Left lobe of liver (tissue), 2 donors: Measurements from ENCODE around the gene MC5R. TPM values are rescaled to one million over a fixed set of nuclear protein-coding genes. Genes with fewer than 3 reads are reported as not detected.

Experiments used
- ATAC-seq: fragments of 200-7000 bp; cut with Tn5 transposase; one replicate; pipeline ENCODE4 v1.9.1; 2020; ENCODE audit warnings: mild to moderate bottlenecking, moderate library complexity
- DNase-seq: peaks from one replicate; pipeline ENCODE4 v3.0.0-alpha.2; 2020; ENCODE audit warnings: low spot score
- total RNA-seq: library from RNA; stranded (reverse); gene quantifications from one replicate; pipeline ENCODE4 v1.2.1, GENCODE V29; 2021
- donor health status: DM: no; HTN: no; CAD: no; lungs with moderate emphysema.
- donor health status: DM: no; HTN: yes; CAD: no.

MC5R gene
- not detected for total RNA-seq

DNA sequence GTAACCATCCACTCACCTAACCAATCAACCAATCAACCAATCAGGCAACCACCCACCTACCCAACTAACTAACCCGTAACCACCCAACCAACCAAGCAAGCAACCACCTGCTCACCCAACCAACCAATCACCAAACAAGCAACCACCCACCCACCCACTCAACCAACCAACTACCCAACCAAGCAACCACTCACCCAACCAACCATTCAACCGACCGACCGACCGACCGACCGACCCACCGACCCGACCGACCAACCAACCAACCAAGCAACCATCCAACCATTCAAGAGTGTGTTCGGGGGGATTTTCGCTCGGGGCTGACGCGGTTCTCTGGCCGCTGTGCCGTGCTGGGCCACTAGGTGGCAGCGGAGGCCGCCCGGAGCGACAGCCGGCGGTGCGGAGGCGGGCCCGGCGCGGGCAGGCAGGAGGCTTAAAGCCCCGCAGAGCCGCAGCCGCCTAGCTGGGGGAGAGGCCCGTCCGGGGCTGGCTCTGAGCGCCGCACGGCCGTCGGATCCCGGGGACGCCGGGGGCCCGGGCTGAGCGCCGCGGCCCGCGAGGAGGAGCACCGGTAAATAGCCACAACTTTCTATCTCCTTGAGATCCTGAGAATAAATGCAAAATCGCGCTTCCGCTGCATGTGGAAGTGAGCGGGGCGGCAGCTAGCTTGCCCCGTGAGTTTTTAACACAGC lies at the start of gene MC5R:
MC5R (plus strand) TSS at position 443 of the 689 bp plus-strand sequence. CDS start 1,617 bp downstream, outside the sequence.
- DNase-seq = peak; percentile 68
- ATAC-seq = peak; percentile 99

DNA sequence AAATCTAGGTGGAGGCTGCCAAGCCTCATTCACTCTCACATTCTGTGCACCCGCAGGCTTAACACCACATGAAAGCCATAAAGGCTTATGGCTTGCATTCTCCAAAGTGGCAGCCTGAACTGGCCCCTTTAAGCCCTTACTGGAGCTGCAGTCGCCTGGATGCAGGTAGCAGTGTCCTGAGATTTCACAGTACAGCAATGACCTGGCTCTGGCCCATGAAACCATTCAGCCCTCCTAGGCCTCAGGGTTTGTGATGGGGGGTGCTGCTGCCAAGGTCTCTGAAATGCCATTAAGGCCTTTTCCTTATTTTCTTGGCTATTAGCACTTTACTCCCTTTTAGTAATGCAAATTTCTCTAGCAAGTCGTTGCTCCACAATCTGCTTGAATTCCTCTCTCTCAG lies 48.9 kb upstream of the MC5R start:
- DNase-seq (no peak), ATAC-seq (no peak)

DNA sequence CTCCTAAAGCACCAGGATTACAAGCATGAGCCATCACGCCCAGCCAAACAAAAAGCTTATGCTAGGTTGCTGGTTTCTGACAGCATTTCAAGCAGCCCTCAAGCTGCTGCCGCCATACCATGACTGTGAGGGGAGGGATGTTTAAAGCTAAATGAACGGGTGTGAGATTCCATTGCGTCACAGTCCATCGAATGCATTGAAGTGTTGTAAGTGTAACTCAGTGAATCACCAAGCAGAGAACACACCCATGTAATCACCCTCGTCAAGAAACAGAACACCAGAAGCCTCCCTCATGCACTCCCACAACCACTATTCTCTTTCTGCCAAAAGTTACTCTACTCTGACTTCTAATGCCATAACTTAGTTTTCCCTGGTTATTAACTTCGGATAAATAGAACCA lies 32.8 kb upstream of the MC5R start:
- no peak for DNase-seq
- no peak for ATAC-seq

DNA sequence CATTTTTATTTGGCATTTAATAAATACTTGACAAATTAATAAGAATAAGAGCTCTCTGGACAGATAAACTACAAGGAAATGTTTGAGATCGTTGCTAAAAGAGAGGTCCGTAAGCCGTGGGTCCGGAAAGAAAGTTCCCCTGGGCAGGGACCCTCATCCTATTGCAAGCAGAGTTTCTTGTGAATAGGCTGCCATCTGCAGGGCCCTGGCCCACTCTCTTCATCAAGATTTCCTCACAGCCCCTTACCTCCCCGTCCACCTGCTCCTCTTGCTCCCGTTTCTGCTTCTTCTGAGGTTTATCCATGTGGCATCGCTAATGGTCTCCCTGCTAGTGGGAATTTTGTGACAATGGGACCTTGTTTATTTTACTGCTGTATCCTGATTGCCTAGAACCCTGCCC lies 30.1 kb upstream of the MC5R start:
- DNase-seq (no peak), ATAC-seq (no peak)

DNA sequence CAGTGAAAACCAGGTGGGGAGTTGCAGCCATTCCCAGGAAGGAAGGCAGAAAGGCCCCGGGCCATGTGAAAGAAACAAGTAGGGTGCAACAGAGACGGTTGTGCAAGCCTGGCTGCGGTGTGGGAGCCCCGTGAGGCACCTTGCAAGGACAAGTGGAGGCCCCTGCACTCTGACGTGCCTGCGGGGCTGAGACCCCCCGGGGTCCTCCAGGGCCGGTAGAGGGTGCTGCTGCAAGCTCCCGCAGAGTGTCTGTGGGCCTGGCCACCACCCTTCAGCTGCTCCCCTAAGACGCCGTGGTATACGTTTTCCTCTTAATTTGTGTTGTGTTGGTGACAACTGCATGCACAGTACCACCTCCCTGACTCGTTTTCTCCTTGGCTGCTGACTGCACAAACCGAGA lies 27.4 kb upstream of the MC5R start:
- ATAC-seq (no peak), DNase-seq (no peak)

DNA sequence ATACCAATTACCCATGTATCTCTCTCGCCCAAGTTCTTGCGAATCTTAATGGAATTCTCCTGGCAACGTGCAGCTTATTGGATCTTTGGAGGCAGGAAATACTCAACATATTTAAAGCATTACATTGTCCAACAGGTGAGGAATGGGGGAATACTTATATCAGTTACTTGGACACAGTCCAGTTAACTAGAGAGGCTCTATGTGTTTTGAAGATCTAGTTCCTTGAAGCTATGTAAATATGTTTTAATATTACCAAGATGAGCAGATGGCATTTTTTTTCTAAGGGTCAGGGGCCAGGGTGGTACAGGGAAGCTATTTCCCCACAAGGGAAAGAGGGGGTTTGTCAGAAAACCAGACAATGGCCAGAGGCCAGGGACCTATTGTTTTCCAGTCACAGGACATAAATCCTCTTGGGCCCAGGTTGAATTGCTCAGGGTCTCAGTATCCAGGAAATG lies 26.8 kb upstream of the MC5R start:
- DNase-seq (no peak), ATAC-seq (no peak)

DNA sequence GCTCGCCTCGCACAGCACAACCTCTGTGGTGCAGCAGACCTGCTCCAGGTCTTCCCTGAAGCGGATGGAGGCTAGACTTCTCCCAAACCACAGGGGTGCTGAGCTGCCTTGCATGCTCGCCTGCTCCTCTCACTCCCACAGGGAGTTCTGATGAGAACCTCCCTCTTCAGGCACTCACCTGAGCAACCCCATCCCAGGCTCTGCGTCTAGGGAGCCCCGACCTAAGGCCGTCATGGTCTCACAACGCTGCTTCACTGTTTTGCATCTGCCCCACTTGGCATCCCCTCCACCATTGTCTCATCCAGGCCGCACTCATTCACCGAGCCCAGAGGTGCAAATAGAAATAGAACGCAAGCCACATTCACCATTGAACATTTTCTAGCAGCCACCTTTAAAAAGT lies 24.6 kb upstream of the MC5R start:
- no peak for ATAC-seq
- no peak for DNase-seq

DNA sequence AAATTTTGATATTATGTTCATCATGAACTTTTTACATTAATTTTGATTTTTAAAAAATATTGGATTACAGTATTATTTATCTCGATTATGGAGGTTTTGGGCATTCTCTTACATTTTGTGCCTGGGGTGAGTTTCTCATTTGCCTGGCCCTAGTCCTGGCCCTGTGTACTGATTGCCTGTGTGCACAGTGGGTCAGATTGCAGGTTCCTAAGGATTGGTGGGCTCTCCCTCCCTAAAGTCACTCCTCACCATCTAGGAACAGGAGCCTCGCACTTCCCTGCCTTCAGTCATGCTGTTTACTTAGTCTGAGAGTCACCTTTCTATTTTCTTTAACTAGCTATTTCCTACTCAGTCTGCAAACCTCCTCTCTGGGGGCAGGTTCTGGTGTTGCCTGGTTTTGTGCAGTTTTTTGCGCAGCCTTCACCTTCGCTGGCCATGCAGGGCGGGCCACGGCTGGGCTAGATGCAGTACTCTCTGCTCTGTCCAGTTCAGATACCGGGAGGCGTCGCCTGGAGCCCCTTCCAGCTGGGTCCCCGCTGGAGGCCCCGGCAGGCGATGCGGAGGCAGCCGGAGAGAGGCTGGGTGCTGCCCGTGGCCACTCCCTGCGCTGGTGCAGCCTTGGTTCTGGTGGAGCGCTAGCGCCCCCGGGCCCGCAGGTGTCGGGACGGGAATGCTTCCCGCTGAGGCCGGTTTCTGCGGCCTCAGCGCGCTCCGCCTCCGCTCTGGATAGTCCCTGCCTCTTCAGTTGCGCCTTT lies 23.3 kb upstream of the MC5R start:
- DNase-seq = peak; percentile 82
- peak; percentile 100 for ATAC-seq

DNA sequence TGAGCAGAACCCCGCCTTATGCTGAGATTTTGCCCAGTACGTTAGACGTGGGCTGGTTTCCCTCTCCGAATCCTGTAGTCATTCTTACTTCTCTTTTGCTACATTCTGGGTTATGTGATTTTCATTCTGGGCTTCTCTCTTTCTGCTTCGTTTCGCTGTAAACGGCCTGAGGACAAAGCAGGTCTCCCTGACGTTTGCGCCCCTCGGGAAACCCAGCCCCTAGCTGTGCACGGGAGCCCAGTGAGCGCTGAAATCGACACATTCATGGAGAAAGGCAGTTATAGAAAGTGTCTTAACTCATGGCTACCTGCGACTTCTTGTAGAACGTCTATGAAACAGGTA lies 22.7 kb upstream of the MC5R start:
- no peak for ATAC-seq
- DNase-seq = no peak

DNA sequence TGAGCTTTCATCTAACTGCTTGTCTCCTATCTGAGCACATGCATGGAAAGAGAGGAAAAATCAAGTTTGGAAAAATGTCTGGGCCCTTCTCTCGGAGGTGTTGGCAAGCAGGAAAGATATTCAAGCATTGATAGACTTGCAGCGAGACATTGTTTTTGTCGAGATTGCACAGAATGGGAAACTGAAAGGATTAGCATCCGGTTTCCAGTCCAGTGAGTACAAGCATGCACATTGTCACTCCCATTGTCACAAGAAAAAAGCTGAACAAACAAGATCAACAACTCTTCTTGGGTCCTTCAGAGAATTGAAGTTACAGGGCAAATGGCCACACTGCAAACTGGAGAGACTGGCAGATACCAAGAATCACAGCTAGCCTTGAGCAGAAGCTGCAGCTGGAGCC lies 19.6 kb upstream of the MC5R start:
- ATAC-seq (no peak), DNase-seq (no peak)

DNA sequence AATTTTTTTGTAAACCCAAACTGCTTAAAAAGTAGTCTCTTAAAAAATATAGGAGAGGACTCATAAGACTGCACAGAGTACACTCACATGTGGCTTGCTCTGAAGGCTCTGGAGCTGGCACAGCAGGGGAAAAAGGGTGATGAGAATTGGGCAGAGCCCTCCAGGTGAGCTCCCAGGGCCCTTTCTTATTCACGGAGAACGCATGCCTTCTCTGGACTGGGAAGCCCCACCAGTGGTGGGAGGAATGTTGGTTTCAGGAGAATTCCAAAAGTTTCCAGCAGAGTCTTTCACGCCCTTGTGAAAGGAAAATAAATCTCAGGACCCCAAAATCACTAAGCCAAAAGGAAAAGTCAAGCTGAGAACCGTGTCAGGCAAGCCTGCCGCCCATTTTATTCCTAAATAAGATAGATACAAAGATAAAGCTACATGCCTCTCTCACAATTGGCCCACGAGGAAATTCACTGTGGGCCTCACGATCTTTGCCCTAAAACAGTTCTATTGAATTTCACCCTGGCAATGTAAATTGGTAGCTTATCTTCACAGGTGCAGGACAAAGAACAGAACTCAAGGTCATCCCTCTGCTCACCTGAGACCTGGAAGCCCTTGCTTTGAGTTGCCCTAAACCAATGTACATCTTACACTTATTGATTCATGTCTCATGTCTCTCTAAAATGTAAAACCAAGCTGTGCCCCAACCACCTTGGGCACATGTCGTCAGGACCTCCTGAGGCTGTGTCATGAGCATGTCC lies 15.5 kb upstream of the MC5R start:
- no peak for ATAC-seq
- no peak for DNase-seq

DNA sequence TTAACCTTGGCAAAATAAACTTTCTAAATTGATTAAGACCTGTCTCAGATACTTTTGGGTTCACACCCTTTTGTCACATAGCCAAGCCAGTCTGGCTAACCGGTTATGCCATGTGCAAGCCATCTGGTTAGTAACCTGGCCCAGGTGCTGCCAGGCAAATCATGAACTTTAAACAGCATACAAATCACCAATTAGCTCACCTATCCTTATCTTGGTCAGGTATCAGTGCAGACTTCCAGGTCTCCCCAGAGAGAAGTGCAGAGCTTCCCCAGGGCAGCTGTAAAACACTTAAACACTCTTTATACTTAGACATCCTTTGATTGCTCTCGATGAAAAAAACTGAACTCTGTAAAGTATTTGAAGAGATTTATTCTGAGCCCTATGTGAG lies 14.9 kb upstream of the MC5R start:
- ATAC-seq (peak; percentile 9), DNase-seq (no peak)

DNA sequence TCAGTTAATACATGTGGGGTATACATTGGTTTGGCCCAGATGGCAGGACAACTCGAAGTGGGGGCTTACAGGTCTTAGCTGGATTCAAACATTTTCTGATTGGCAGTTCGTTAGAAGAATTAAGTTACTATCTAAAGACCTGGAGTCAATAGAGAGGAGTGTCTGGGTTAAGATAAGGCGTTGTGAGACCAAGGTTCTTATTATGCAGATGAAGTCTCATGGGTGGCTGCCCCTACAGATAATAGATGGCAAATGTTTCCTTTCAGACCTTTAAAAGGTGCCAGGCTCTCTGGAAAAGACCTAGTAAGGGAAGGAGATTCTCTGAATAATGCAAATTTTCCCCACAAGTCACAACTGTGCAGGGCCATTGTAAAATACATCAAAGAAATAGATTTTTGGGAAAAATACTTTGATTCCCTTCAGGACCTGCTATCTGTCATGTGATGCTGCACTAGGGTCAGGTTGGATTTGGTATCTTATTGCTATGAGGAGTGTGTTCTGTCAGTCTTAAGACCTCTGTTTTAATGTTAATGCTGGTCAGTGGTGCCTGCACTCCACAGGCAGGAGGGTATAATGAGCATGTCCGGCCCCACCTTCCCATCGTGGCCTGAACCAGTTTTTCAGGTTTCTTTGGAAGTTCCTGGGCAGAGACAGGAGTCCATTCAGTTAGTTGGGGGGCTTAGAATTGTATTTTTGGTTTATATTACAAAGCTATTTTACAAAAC lies 14.3 kb upstream of the MC5R start:
- DNase-seq (no peak), ATAC-seq (no peak)

DNA sequence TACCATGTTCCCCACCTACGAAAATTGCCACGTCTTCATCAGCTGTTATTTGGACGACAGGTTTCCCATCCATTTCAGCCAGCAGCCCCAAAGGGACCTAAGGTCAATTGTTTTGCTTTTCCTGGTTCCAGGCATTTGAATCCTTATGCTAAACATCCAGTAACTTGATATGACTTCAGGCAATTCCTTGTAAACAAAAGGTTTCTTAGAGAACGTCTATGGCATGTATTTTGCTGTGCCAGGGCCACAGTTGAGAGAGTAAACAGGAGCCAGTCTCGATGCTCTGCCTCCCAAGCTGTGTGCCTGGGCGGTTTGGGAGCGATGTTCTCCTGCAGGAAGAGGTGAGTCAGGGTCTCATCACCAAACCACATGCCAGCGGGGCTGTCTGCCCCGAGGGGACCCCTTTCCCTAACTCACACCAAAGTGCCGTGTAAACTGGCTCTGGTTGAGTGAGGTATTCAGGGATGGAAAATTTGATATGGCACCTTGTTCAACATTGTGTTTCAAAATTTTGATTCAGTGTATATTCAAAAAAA lies 12.9 kb upstream of the MC5R start:
- ATAC-seq = no peak
- DNase-seq = no peak

DNA sequence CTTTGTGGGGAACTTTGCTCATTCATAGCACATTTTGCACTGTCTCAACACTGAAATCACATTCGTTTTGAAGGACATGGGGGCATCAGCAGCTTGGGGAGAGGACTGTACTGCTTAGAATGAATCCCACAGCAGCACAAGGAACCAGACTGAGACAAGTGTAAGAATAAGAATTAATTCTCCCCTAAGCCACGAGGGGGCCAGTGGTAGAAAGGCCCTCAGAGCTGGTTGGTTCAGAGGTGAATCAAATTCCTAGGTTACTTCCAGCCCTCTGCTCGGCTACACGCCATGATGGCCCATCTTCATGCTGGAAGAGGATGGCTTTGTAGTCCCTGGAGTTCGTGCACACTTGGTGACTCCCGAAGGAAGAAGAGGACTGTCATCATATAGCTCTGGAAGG lies 12.0 kb upstream of the MC5R start:
- no peak for DNase-seq
- peak; percentile 21 for ATAC-seq

DNA sequence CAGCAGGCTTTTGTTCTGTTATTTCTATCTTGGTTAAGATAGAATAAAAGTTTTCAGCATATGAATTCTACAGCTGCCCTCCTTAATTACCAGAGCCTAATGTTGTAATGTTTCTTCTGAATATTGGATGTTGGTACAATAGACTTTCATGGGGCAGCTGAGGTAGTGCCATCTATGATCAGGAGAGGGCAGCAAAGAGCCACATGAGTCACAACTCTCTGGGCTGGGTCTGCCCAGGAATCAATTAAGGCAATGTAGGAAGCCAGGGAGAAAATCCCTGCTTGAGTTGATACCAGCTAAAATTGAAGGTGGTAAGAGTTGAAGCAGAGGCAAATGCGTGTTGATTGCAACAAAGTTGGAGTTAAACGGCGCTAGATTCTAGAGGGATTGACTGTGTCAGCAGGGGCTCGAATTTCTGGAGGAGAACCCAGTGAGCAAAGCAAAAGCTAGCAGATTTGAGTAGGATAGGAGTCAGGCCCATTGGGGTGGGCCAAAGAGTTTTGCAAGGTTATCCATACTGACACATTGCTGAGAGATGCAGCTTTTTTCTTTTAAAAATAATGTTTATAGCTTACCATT lies 10.6 kb upstream of the MC5R start:
- ATAC-seq = peak; percentile 98
- DNase-seq = peak; percentile 60

DNA sequence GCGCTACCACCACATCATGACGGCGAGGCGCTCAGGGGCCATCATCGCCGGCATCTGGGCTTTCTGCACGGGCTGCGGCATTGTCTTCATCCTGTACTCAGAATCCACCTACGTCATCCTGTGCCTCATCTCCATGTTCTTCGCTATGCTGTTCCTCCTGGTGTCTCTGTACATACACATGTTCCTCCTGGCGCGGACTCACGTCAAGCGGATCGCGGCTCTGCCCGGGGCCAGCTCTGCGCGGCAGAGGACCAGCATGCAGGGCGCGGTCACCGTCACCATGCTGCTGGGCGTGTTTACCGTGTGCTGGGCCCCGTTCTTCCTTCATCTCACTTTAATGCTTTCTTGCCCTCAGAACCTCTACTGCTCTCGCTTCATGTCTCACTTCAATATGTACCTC lies 2.3 kb downstream of the MC5R start:
- DNase-seq = no peak
- no peak for ATAC-seq

DNA sequence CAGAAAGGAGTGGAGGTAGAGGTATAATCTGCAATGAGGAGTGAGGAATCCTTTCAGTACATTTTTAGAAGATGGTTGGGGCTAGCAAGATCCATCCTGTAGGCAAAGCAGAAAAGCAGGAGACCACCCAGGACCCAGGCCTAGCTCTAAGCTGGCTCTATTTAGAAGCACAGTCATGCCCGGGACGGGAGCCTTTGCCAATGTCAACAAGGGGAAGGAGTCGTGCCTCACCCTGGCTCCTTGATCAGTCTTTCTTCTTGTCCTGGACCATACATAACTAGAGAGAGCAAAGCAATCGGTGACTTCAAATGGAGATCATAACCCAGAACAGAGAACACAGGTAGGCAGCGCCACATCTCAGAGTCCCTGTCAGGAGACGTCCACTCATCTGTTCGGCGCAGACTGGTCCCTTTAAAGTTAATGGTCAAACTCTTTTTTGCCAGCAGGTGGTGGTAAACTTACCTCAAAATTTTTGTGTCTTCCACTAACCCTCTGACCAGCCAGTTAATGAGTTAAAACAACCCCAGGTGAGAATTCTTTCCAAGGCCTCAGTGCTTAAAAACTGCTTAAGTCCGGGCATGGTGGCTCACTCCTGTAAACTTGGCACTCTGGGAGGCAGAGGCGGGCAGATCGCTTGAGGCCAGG lies 8.0 kb downstream of the MC5R start:
- DNase-seq = no peak
- ATAC-seq = peak; percentile 61

DNA sequence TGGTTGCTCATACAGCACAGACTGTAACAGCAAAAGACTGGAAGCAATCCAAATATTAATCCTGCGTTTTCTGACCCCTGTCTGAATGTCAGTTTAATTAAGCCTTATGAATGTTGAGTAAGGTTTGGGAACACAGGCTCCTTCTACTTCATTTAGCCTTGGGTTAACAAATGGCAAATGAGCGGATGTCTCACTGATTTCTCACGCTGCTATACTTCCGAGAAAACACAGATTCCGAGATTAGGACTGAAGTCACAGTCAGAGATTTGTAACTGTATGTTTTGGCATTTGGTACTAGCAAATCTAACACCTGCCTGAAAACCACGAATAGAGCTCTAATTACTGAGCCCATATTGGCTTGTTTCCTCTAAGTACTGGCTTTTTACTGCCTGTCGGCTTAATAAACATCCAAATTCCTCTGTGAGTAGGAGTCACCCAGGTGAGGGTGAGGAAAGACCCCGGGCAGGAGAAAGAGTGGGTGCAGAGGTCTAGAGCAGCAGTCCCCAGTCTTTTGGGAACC lies 10.6 kb downstream of the MC5R start:
- ATAC-seq = no peak
- DNase-seq = no peak

DNA sequence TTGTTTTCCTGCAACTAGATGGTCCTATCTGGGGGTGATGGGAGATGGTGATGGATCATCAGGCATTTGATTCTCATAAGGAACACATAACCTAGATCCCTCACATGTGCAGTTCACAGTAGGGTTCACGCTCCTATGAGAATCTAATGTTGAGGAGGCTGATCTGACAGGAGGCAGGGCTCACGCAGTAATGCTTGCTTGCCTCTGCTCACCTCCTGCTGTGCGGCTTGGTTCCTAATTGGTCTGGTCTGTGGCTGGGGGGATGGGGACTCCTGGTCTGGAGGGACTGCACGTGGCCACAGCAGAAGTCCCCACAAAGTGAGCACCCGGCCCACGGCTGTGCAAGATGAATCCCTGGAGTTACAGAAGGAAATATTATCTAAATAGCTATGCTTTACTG lies 11.3 kb downstream of the MC5R start:
- no peak for ATAC-seq

More for the DNA sequence above, 11.3 kb downstream of the MC5R start:
- DNase-seq = no peak
